Neural progenitor cell (in vitro differentiated cells): ENCODE data around the gene CTNNBL1.

ENCODE experiments used
- CTCF ChIP-seq: fragments of 200-600 bp; sonication (generic); IDR thresholded peaks from 2 replicates; pipeline ENCODE4 v1.5.1; 2017; ENCODE audit warnings: antibody characterized with exemption, mild to moderate bottlenecking
- EZH2 ChIP-seq: fragments of 200-600 bp; sonication (generic); IDR thresholded peaks from 2 replicates; pipeline ENCODE4 v1.6.1; 2017; ENCODE audit warnings: antibody characterized with exemption, mild to moderate bottlenecking, moderate library complexity
- EZH2phosphoT487 ChIP-seq: fragments of 200-600 bp; sonication (generic); IDR thresholded peaks from 2 replicates; pipeline ENCODE4 v1.6.1; 2017; ENCODE audit warnings: antibody characterized with exemption

DNA sequence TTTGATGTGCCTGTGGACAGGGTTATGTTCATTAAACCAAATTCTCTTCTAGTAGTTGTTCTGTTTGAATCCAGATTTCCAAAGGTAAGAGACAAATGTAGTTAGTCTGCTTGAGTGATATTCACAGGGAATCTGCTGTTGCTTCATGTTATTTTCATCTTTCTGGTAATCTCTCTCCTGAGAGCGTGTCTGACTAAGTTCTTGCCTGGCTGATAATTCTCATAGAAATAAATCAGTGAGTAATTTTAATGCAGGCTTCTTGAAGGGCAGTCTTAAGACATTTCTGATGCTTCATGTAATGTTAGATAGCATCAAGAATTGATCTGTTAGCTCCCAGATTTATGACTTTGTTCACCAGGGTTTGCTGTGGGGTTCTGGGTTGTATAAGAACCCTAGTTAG, 54.2 kb downstream of the CTNNBL1 start:
- TF ChIP-seq CTCF (no peak), EZH2phosphoT487 (no peak), EZH2 (no peak)
